Measurements from ENCODE around the gene ATRX. TPM values are rescaled to one million over a fixed set of nuclear protein-coding genes. Genes with fewer than 3 reads are reported as not detected.
"Not testable (repeated sequence)": the region's sequence is repeated elsewhere in the genome, so short reads cannot be mapped to it uniquely, and the experiment has no call there.

Gene ATRX
- total and polyA plus RNA-seq, 2 of the 8 experiments (the other 6 are each of a cell fraction or from before 2014, with no cell fraction given), result 28.4 to 97.8 TPM

DNA sequence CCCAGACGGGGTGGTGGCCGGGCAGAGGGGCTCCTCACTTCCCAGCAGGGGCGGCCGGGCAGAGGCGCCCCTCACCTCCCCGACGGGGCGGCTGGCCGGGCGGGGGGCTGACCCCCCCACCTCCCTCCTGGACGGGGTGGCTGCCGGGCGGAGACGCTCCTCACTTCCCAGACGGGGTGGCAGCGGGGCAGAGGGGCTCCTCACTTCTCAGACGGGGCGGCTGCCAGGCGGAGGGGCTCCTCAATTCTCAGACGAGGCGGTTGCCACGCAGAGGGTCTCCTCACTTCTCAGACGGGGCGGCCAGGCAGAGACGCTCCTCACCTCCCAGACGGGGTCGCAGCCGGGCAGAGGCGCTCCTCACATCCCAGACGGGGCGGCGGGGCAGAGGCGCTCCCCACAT lies 19.8 kb downstream of the ATRX start:
- H3K18ac ChIP-seq (ENCODE audit: extremely low read depth, low read length); H3K36me3 ChIP-seq (ENCODE audit: control insufficient read depth in 2 of 4, insufficient read depth in 4 of 4, low read length in 3 of 4); H2BK15ac ChIP-seq (ENCODE audit: low read length); H2BK12ac ChIP-seq (ENCODE audit: low read depth, low read length); H3K4me3 ChIP-seq (ENCODE audit: extremely low read depth in 1 of 4, insufficient read depth in 2 of 4, low read depth in 3 of 4, low read length in 4 of 4); H3K79me1 ChIP-seq (ENCODE audit: low read depth, low read length); H2AFZ ChIP-seq (ENCODE audit: low read length); H2BK20ac ChIP-seq (ENCODE audit: low read length); H2BK5ac ChIP-seq (ENCODE audit: low read depth, low read length); H4K20me1 ChIP-seq (replicated peaks in 1 of 2; ENCODE audit: control insufficient read depth in 1 of 2, insufficient read depth in 2 of 2, low read length in 2 of 2); H3K4me1 ChIP-seq (replicated peaks in 1 of 4; ENCODE audit: control insufficient read depth in 3 of 4, insufficient read depth in 4 of 4, low read length in 3 of 4); H3K23me2 ChIP-seq (ENCODE audit: low read depth, low read length); H4K91ac ChIP-seq (replicated peaks; ENCODE audit: insufficient read length, low read length); H2AK5ac ChIP-seq (ENCODE audit: low read depth, low read length); H3K9ac ChIP-seq (replicated peaks in 1 of 4; ENCODE audit: extremely low read depth in 1 of 4, low read depth in 3 of 4, low read length in 3 of 4); FAIRE-seq; H3K9me3 ChIP-seq (ENCODE audit: insufficient read depth in 2 of 2, low read depth in 1 of 2, low read length in 1 of 2); H3K56ac ChIP-seq (replicated peaks; ENCODE audit: insufficient read length, low read depth, low read length); H3K4me2 ChIP-seq (ENCODE audit: insufficient read depth in 1 of 2, low read depth in 2 of 2, low read length in 2 of 2); DNase-seq (ENCODE audit: low read depth in 1 of 2, low spot score in 2 of 2); H4K5ac ChIP-seq (ENCODE audit: insufficient read length, low read depth, low read length); CTCF ChIA-PET (ENCODE audit: partially characterized antibody); H4K8ac ChIP-seq (ENCODE audit: extremely low read depth, insufficient read depth, low read length); H3K14ac ChIP-seq (ENCODE audit: insufficient read length); H3K4ac ChIP-seq (replicated peaks; ENCODE audit: insufficient read length, low read depth, low read length); H2BK120ac ChIP-seq (replicated peaks; ENCODE audit: low read depth, low read length); POLR2A ChIA-PET (ENCODE audit: partially characterized antibody); H3K27me3 ChIP-seq (replicated peaks in 1 of 4; ENCODE audit: control insufficient read depth in 3 of 4, extremely low read depth in 1 of 4, insufficient read depth in 3 of 4, low read length in 3 of 4); H3K27ac ChIP-seq (ENCODE audit: low read depth, low read length); H3K23ac ChIP-seq (ENCODE audit: insufficient read length): not testable (repeated sequence)
- WGBS, 2 experiments (ENCODE audit: extremely low coverage in 1 of 2, insufficient coverage in 1 of 2, insufficient read length in 1 of 2, insufficient replicate concordance in 2 of 2, low coverage in 1 of 2, low lambda C conversion rate in 2 of 2, missing lambda C conversion rate in 1 of 2), result no CpG with 5 or more reads among the region's 33 CpGs
- peaks cover 3 to 74% of the 10 kb centered on the region in 2 experiments for H3K79me2 ChIP-seq (ENCODE audit: control insufficient read depth in 1 of 2, insufficient read depth in 2 of 2, low read length in 2 of 2)

All from H1 (cell line).